Calu3 (cell line): ENCODE measurements around the gene BRD3OS. TPM values are rescaled to one million over a fixed set of nuclear protein-coding genes. Genes with fewer than 3 reads are reported as not detected.

Source experiments
- BruUV-seq: library from RNA; stranded (reverse); fragments of 400-500 nt; replicated peaks from 2 replicates; lab custom pipeline; 2021; lab: Mats Ljungman, UMichigan
- CTCF ChIA-PET: fragments of 300-600 bp; sonication (Branson Sonifier 250); formaldehyde crosslinking; loops from one replicate; lab custom pipeline; 2022; ENCODE audit warnings: antibody characterized with exemption; lab: Charles Lee
- DNase-seq: peaks from one replicate; pipeline ENCODE4 v3.0.0; 2022
- H3K27ac Mint-ChIP-seq: one replicate; pipeline ENCODE4 v1.8.0; 2022; ENCODE audit warnings: mixed read lengths; ENCODE audit not compliant: unreplicated experiment
- H3K27me3 Mint-ChIP-seq: one replicate; pipeline ENCODE4 v1.8.0; 2022; ENCODE audit warnings: mixed read lengths; ENCODE audit not compliant: unreplicated experiment
- H3K36me3 Mint-ChIP-seq: one replicate; pipeline ENCODE4 v1.8.0; 2022; ENCODE audit warnings: mild to moderate bottlenecking, moderate library complexity, mixed read lengths; ENCODE audit not compliant: insufficient read depth, unreplicated experiment
- H3K4me1 Mint-ChIP-seq: one replicate; pipeline ENCODE4 v1.8.0; 2022; ENCODE audit warnings: mild to moderate bottlenecking, low read depth, mixed read lengths; ENCODE audit not compliant: unreplicated experiment
- H3K4me3 Mint-ChIP-seq: one replicate; pipeline ENCODE4 v1.8.0; 2022; ENCODE audit warnings: mild to moderate bottlenecking, low read depth, moderate library complexity, mixed read lengths; ENCODE audit not compliant: unreplicated experiment
- H3K9me3 Mint-ChIP-seq: one replicate; pipeline ENCODE4 v1.8.0; 2022; ENCODE audit warnings: low read depth, mixed read lengths; ENCODE audit not compliant: unreplicated experiment
- CTCF ChIP-seq: fragments of 200-600 bp; IDR thresholded peaks from one replicate; pipeline ENCODE4 v1.8.0; 2022; ENCODE audit warnings: antibody characterized with exemption; ENCODE audit not compliant: unreplicated experiment
- intact Hi-C: fragments of 100-400 bp; cut with micrococcal nuclease; formaldehyde crosslinking; loops from one replicate; pipeline ENCODE4 v1.10.0; 2022; ENCODE audit not compliant: unreplicated experiment
- total RNA-seq: library from RNA; stranded (reverse); gene quantifications from 2 replicates; pipeline ENCODE4 v1.2.3, GENCODE V29; 2022

BRD3OS gene
- total RNA-seq, 1 experiment from 2014 or later, result 10.5 TPM

- no peak for TF ChIP-seq CTCF
- H3K4me1 Mint-ChIP-seq, result no peaks in the 10 kb centered on the region
- no peak for DNase-seq
- H3K27me3 Mint-ChIP-seq, result peaks cover 47% of the 10 kb centered on the region
- no peak overlapping the region for H3K27ac Mint-ChIP-seq
- H3K36me3 Mint-ChIP-seq, result no peaks in the 10 kb centered on the region
- H3K9me3 Mint-ChIP-seq, result no peaks in the 10 kb centered on the region
- H3K4me3 Mint-ChIP-seq, result no peak overlapping the region
- no TSS peak for BruUV-seq
- CTCF ChIA-PET, result no interaction called here
- intact Hi-C loops, result no loop called here
These were observed 21.0 kb upstream of the BRD3OS start for GRCh38 chr9:134004131-134004873.

- CTCF ChIA-PET, result no interaction called here
- no peak for TF ChIP-seq CTCF
- peaks cover 47% of the 10 kb centered on the region for H3K27me3 Mint-ChIP-seq
- DNase-seq, result no peak
- H3K36me3 Mint-ChIP-seq, result no peaks in the 10 kb centered on the region
- no peaks in the 10 kb centered on the region for H3K9me3 Mint-ChIP-seq
- no TSS peak for BruUV-seq
- H3K27ac Mint-ChIP-seq, result no peak overlapping the region
- no peaks in the 10 kb centered on the region for H3K4me1 Mint-ChIP-seq
- intact Hi-C loops, result no loop called here
- no peak overlapping the region for H3K4me3 Mint-ChIP-seq
These were observed 20.4 kb upstream of the BRD3OS start for GRCh38 chr9:134004881-134005280.

- H3K4me1 Mint-ChIP-seq, result no peaks in the 10 kb centered on the region
- no peak for DNase-seq
- no peak overlapping the region for H3K27ac Mint-ChIP-seq
- H3K27me3 Mint-ChIP-seq, result peaks cover 47% of the 10 kb centered on the region
- intact Hi-C loops, result no loop called here
- TF ChIP-seq CTCF, result no peak
- no peak overlapping the region for H3K4me3 Mint-ChIP-seq
- CTCF ChIA-PET, result no interaction called here
- H3K9me3 Mint-ChIP-seq, result no peaks in the 10 kb centered on the region
- BruUV-seq, result no TSS peak
- no peaks in the 10 kb centered on the region for H3K36me3 Mint-ChIP-seq
These were observed 19.9 kb upstream of the BRD3OS start for GRCh38 chr9:134005381-134005780.

GRCh38 chr9:134007150-134007549 lies 18.1 kb upstream of the BRD3OS start:
- intact Hi-C loops, result no loop called here
- CTCF ChIA-PET, result interaction anchor here (0.5 kb wide), 1 partner anchor 18 kb away, joined by 7 read pairs; no protein-coding TSS in a partner anchor
- BruUV-seq, result no TSS peak
- no peaks in the 10 kb centered on the region for H3K36me3 Mint-ChIP-seq
- peaks cover 37% of the 10 kb centered on the region for H3K27me3 Mint-ChIP-seq
- no peak for TF ChIP-seq CTCF
- no peaks in the 10 kb centered on the region for H3K9me3 Mint-ChIP-seq
- DNase-seq, result no peak
- no peaks in the 10 kb centered on the region for H3K4me1 Mint-ChIP-seq
- no peak overlapping the region for H3K4me3 Mint-ChIP-seq
- H3K27ac Mint-ChIP-seq, result no peak overlapping the region
